Naive thymus-derived CD8-positive, alpha-beta T cell (primary cell): ENCODE data around the gene BMPR1B. TPM values are rescaled to one million over a fixed set of nuclear protein-coding genes. Genes with fewer than 3 reads are reported as not detected.
A peak's percentile ranks its signal among the peaks of the same experiment; 100 is the strongest.

Source experiments
- ATAC-seq, 2 donors: fragments of 150-1000 bp; cut with Tn5 transposase in 1 of 2; sonication (Bioruptor Pico), chemical (Tn5 transposase) in 1 of 2; 1 replicate in 1 of 2; 2 replicates in 1 of 2; pipeline ENCODE4 v1.10.0; 2021; ENCODE audit warnings: mild to moderate bottlenecking in 2 of 2, moderate library complexity in 2 of 2
- POLR2A ChIA-PET: fragments of 350-600 bp; sonication (Branson Sonifier 250); formaldehyde crosslinking; loops from one replicate; lab custom pipeline; 2021; ENCODE audit warnings: antibody characterized with exemption; lab: Charles Lee
- DNase-seq, 10 donors: peaks; one replicate each; pipeline versions ENCODE4 v3.0.0 to v3.0.0-alpha.2; 2020 to 2022
- H3K27ac Mint-ChIP-seq, 10 donors: one replicate each; pipeline ENCODE4 v1.8.0; 2020 to 2022; ENCODE audit warnings: mild to moderate bottlenecking in 10 of 10, mixed read lengths in 10 of 10, moderate library complexity in 4 of 10, inconsistent platforms in 1 of 10
- H3K27me3 Mint-ChIP-seq, 5 donors: one replicate each; pipeline ENCODE4 v1.8.0; 2021 to 2022; ENCODE audit warnings: mixed read lengths in 5 of 5
- H3K36me3 Mint-ChIP-seq, 3 donors: one replicate each; pipeline ENCODE4 v1.8.0; 2020 to 2022; ENCODE audit warnings: mixed read lengths in 3 of 3, mild to moderate bottlenecking in 2 of 3, inconsistent platforms in 1 of 3
- H3K4me1 Mint-ChIP-seq, 4 donors: one replicate each; pipeline ENCODE4 v1.8.0; 2021 to 2022; ENCODE audit warnings: mixed read lengths in 4 of 4
- H3K4me3 Mint-ChIP-seq, 10 donors: one replicate each; pipeline ENCODE4 v1.8.0; 2020 to 2022; ENCODE audit warnings: mild to moderate bottlenecking in 10 of 10, mixed read lengths in 10 of 10, moderate library complexity in 6 of 10, inconsistent platforms in 1 of 10
- H3K9me3 Mint-ChIP-seq, 9 donors: one replicate each; pipeline ENCODE4 v1.8.0; 2020 to 2022; ENCODE audit warnings: mixed read lengths in 9 of 9, mild to moderate bottlenecking in 3 of 9, inconsistent platforms in 1 of 9, moderate library complexity in 1 of 9
- polyA plus RNA-seq, 3 donors: library from polyadenylated mRNA; unstranded; fragments of 300-500 nt; fragmentation: Illumina TruSeq; gene quantifications; one replicate each; pipeline ENCODE4 v1.2.3, GENCODE V29; 2021
- total RNA-seq, 8 experiments: library from RNA in 2 of 8; stranded (reverse) in 2 of 8; gene quantifications; one replicate each; pipeline ENCODE4 v1.2.3 and lab custom pipeline; 2021 to 2026

The BMPR1B gene
- total and polyA plus RNA-seq, 5 experiments from 2014 or later, result not detected

- ATAC-seq (no peak), DNase-seq (no peak)
- Mint-ChIP-seq H3K27ac (no peak overlapping the region), H3K27me3 (peaks cover 0 to 5% (median 0%) of the 10 kb centered on the region in 5 donors), H3K4me1 (no peaks in the 10 kb centered on the region), H3K4me3 (no peak overlapping the region), H3K9me3 (peaks cover 0 to 12% (median 0%) of the 10 kb centered on the region in 9 donors), H3K36me3 (peaks cover 0 to 7% (median 0%) of the 10 kb centered on the region in 3 donors)
- POLR2A ChIA-PET, result no interaction called here
Measured at GRCh38 chr4:94960708-94961107, 203.0 kb downstream of the BMPR1B start.

GRCh38 chr4:94961420-94961819, 203.7 kb downstream of the BMPR1B start:
- Mint-ChIP-seq H3K27ac (no peak overlapping the region), H3K4me1 (no peaks in the 10 kb centered on the region), H3K27me3 (peaks cover 0 to 5% (median 0%) of the 10 kb centered on the region in 5 donors), H3K4me3 (no peak overlapping the region), H3K36me3 (peaks cover 0 to 7% (median 0%) of the 10 kb centered on the region in 3 donors), H3K9me3 (peaks cover 0 to 12% (median 0%) of the 10 kb centered on the region in 9 donors)
- ATAC-seq (no peak), DNase-seq (no peak)
- POLR2A ChIA-PET, result no interaction called here

- Mint-ChIP-seq H3K4me1 (no peaks in the 10 kb centered on the region), H3K36me3 (peaks cover 0 to 7% (median 0%) of the 10 kb centered on the region in 3 donors), H3K27ac (no peak overlapping the region), H3K9me3 (peaks cover 0 to 12% (median 0%) of the 10 kb centered on the region in 9 donors), H3K4me3 (no peak overlapping the region), H3K27me3 (peaks cover 0 to 5% (median 0%) of the 10 kb centered on the region in 5 donors)
- ATAC-seq (no peak), DNase-seq (no peak)
- POLR2A ChIA-PET, result no interaction called here
Measured at GRCh38 chr4:94962484-94962883, 204.7 kb downstream of the BMPR1B start.

GRCh38 chr4:94965852-94966251, 208.1 kb downstream of the BMPR1B start:
- no peaks in the 10 kb centered on the region for H3K4me1 Mint-ChIP-seq
- DNase-seq (no peak), ATAC-seq (no peak)
- no peak overlapping the region for H3K4me3 Mint-ChIP-seq
- H3K36me3 Mint-ChIP-seq, result peaks cover 0 to 7% (median 0%) of the 10 kb centered on the region in 3 donors
- POLR2A ChIA-PET, result no interaction called here
- peaks cover 0 to 12% (median 0%) of the 10 kb centered on the region in 9 donors for H3K9me3 Mint-ChIP-seq
- no peak overlapping the region for H3K27ac Mint-ChIP-seq
- H3K27me3 Mint-ChIP-seq, result peaks cover 0 to 2% (median 0%) of the 10 kb centered on the region in 5 donors

GRCh38 chr4:94968493-94968892, 210.7 kb downstream of the BMPR1B start:
- POLR2A ChIA-PET, result no interaction called here
- no peak for DNase-seq
- no peak overlapping the region for H3K27ac Mint-ChIP-seq
- no peak overlapping the region for H3K4me3 Mint-ChIP-seq
- H3K9me3 Mint-ChIP-seq, result peaks cover 0 to under 1% (median 0%) of the 10 kb centered on the region in 9 donors
- H3K36me3 Mint-ChIP-seq, result no peaks in the 10 kb centered on the region
- peaks cover 0 to 3% (median 0%) of the 10 kb centered on the region in 5 donors for H3K27me3 Mint-ChIP-seq
- H3K4me1 Mint-ChIP-seq, result no peaks in the 10 kb centered on the region
- ATAC-seq, result no peak

GRCh38 chr4:94970650-94971049, 212.9 kb downstream of the BMPR1B start:
- ATAC-seq (no peak), DNase-seq (no peak)
- H3K27ac Mint-ChIP-seq, result no peak overlapping the region
- H3K36me3 Mint-ChIP-seq, result no peaks in the 10 kb centered on the region
- H3K9me3 Mint-ChIP-seq, result no peaks in the 10 kb centered on the region
- no peaks in the 10 kb centered on the region for H3K4me1 Mint-ChIP-seq
- H3K27me3 Mint-ChIP-seq, result peaks cover 0 to 3% (median 0%) of the 10 kb centered on the region in 5 donors
- H3K4me3 Mint-ChIP-seq, result no peak overlapping the region
- POLR2A ChIA-PET, result no interaction called here

GRCh38 chr4:94974773-94975172, 217.0 kb downstream of the BMPR1B start:
- Mint-ChIP-seq H3K36me3 (no peaks in the 10 kb centered on the region), H3K4me3 (no peak overlapping the region), H3K27me3 (peaks cover 0 to 14% (median 0%) of the 10 kb centered on the region in 5 donors), H3K27ac (no peak overlapping the region), H3K4me1 (no peaks in the 10 kb centered on the region), H3K9me3 (no peaks in the 10 kb centered on the region)
- POLR2A ChIA-PET, result no interaction called here
- no peak for ATAC-seq
- DNase-seq, result no peak

- no peak for ATAC-seq
- Mint-ChIP-seq H3K4me3 (no peak overlapping the region), H3K27ac (no peak overlapping the region), H3K4me1 (no peaks in the 10 kb centered on the region), H3K36me3 (no peaks in the 10 kb centered on the region), H3K27me3 (peaks cover 0 to 14% (median 0%) of the 10 kb centered on the region in 5 donors), H3K9me3 (no peaks in the 10 kb centered on the region)
- POLR2A ChIA-PET, result no interaction called here
- no peak for DNase-seq
Measured at GRCh38 chr4:94976371-94977011, 218.7 kb downstream of the BMPR1B start.

- no peak overlapping the region for H3K27ac Mint-ChIP-seq
- peaks cover 0 to 11% (median 0%) of the 10 kb centered on the region in 5 donors for H3K27me3 Mint-ChIP-seq
- no peaks in the 10 kb centered on the region for H3K4me1 Mint-ChIP-seq
- ATAC-seq (no peak), DNase-seq (no peak)
- no peaks in the 10 kb centered on the region for H3K36me3 Mint-ChIP-seq
- POLR2A ChIA-PET, result no interaction called here
- H3K4me3 Mint-ChIP-seq, result no peak overlapping the region
- H3K9me3 Mint-ChIP-seq, result no peaks in the 10 kb centered on the region
Measured at GRCh38 chr4:94978904-94979303, 221.1 kb downstream of the BMPR1B start.

- POLR2A ChIA-PET, result no interaction called here
- H3K9me3 Mint-ChIP-seq, result no peaks in the 10 kb centered on the region
- H3K27ac Mint-ChIP-seq, result no peak overlapping the region
- H3K36me3 Mint-ChIP-seq, result no peaks in the 10 kb centered on the region
- H3K27me3 Mint-ChIP-seq, result peaks cover 0 to 11% (median 0%) of the 10 kb centered on the region in 5 donors
- no peaks in the 10 kb centered on the region for H3K4me1 Mint-ChIP-seq
- DNase-seq (no peak), ATAC-seq (no peak)
- H3K4me3 Mint-ChIP-seq, result no peak overlapping the region
Measured at GRCh38 chr4:94979621-94980020, 221.9 kb downstream of the BMPR1B start.

- Mint-ChIP-seq H3K36me3 (no peaks in the 10 kb centered on the region), H3K4me3 (peak overlapping the region; percentile 27 to 71 (median 57)), H3K4me1 (peaks cover 6 to 16% (median 14%) of the 10 kb centered on the region in 4 donors), H3K9me3 (no peaks in the 10 kb centered on the region), H3K27ac (peak overlapping the region in 7 of 10 donors; percentile 0 to 83 (median 27)), H3K27me3 (no peaks in the 10 kb centered on the region)
- POLR2A ChIA-PET, result no interaction called here
- ATAC-seq (peak; percentile 39 to 63), DNase-seq (peak in 3 of 10 donors; percentile 1 to 11 (median 1))
Measured at GRCh38 chr4:94995684-94996394, 238.1 kb downstream of the BMPR1B start.

GRCh38 chr4:95000076-95000648, 242.4 kb downstream of the BMPR1B start:
- no peak for DNase-seq
- H3K27me3 Mint-ChIP-seq, result peaks cover 0 to 2% (median 0%) of the 10 kb centered on the region in 5 donors

GRCh38 chr4:95004912-95005311, 247.2 kb downstream of the BMPR1B start:
- Mint-ChIP-seq H3K4me1 (no peaks in the 10 kb centered on the region), H3K9me3 (no peaks in the 10 kb centered on the region), H3K27ac (no peak overlapping the region), H3K27me3 (peaks cover 0 to 3% (median 0%) of the 10 kb centered on the region in 5 donors), H3K4me3 (no peak overlapping the region), H3K36me3 (no peaks in the 10 kb centered on the region)
- DNase-seq (no peak), ATAC-seq (no peak)
- POLR2A ChIA-PET, result no interaction called here

More at GRCh38 chr4:95000076-95000648, 242.4 kb downstream of the BMPR1B start:
- POLR2A ChIA-PET, result no interaction called here
- Mint-ChIP-seq H3K4me3 (no peak overlapping the region), H3K36me3 (no peaks in the 10 kb centered on the region), H3K4me1 (peaks cover 5 to 16% (median 14%) of the 10 kb centered on the region in 4 donors), H3K27ac (no peak overlapping the region), H3K9me3 (no peaks in the 10 kb centered on the region)
- no peak for ATAC-seq
